SH-SY5Y (cell line): Measurements from ENCODE around the gene ZIC5.

Experiments used
- GATA2 ChIP-seq: IDR thresholded peaks from 2 replicates; pipeline ENCODE4 v1.6.1; 2011; ENCODE audit warnings: mild to moderate bottlenecking, low read depth, low read length
- GATA3 ChIP-seq: IDR thresholded peaks from 2 replicates; pipeline ENCODE4 v1.6.1; 2011; ENCODE audit warnings: low read depth, mild to moderate bottlenecking, low read length, moderate library complexity

- TF ChIP-seq GATA3 (no peak), GATA2 (no peak)
These were observed 15.7 kb downstream of the ZIC5 start for GRCh38 chr13:99955747-99956472.
